IPS-NIHi11 (cell line): ENCODE data around the gene TCP11.

Experiments used
- DNase-seq: peaks from one replicate; pipeline ENCODE4 v3.0.0; 2012; ENCODE audit warnings: mixed read lengths, low spot score

TCP11 gene

DNA sequence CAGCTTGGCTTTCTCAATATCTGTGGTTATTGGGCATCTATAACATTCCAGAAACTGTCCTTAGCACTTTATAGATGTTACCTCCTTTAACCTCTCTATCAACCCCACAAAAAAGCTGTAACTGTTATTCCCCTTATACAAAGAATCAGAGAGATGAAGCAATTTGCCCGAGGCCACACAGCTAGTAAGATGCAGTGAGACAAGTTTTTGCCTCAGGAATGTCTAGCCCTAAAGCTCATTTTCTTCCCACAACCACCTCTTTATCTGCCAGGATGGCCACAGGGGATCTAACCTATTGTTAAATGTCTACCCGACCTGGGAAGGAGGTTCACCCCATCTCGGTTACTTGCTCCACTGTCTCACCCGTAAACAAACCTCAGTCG is 31.9 kb upstream of the TCP11 start:
- no peak for DNase-seq

DNA sequence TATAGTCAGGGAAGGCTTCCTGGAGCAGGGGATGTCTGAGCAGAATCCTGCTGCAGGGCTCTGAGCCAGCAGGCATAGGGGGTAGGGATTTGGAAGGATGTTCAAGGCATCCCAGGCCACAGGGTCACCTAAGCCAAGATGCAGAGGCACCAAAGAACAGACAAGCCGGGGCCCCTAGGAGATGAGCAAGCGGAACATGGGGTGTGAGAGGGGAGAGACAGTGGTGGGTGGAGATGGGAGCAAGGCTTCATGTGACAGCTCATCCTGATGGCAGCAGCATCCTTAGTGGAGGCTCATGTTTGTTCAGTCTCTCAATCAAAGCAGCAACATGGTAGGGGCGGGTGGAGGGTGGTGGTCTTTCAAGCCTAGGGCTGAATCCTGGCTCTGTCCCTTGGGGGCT is 29.8 kb upstream of the TCP11 start:
- DNase-seq = no peak

DNA sequence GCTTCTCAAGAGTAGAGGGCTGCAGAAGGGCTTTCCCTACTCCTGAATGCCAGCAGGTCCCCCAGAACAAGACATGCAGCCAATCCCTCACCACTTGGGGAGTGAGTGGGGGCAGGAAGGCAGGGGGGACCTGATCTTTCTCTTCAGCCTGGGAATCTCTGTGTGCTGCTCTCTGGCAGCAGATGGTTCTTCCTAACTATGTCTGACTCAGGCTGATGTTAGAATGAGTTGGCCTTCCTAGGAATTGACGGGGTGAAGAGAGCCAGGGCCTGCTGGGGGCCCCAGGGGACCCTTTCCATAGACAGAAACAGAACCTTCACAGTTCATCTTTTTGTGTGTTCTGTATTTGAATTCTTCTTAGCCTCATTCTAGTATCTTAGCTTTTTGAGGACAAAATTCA is 29.0 kb upstream of the TCP11 start:
- DNase-seq = no peak

DNA sequence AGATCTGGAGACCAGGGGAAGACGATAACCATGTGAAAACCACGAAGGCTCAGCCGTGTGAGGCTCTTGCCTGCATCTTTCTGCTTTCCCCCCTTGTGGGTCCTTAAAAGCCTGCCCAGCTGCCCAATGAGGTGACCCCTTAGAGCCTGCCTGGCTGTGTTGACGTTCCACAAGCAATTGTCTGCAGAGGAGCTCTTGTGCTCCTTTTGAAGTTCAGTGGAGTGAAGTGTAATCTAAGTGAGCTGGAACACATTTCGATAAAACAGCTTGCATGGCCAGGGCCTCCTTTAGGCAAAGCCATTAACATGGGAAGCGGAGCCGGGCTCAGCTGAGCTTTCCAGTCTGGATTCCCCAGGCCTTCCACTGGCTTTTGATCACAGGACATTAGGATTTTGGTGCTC is 27.3 kb upstream of the TCP11 start:
- DNase-seq = no peak

DNA sequence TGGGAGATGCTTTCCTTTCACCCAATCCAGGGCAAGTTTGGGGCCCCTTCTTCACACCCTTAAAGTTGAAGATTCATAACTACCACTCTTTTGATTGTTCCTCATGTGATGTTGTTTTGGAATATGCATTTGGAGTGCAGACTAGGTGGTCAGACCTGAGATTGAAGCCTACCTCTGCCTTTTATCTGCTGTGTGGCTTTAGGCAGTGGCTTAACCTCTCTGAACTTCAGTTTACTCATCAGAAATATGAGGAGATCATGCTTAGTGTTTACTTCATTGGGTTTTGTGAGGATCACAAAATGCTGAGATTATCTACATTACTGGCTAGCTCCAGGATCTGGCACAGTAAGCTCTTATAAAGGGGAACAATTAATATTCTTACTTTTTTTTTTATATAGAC is 26.4 kb upstream of the TCP11 start:
- DNase-seq = no peak

DNA sequence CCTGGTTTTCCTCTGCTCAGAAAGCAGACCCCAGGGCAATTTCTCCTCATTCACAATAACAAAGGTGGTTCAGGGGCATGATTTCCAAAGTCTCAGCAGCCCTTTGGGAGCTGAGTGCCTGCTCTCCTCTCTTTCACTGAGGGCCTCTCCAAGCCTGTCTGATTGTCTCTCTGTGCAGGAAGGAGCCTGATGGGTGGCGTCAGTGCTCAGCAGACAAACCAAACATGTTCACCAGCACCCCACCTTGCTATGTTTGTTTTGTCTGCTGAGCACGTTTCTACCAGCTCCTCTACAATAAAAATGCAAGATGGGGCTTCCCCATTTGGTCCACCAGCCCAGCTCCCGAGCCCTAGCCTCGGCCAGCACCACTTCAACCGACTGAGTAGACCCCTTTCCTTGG is 25.4 kb upstream of the TCP11 start:
- no peak for DNase-seq

DNA sequence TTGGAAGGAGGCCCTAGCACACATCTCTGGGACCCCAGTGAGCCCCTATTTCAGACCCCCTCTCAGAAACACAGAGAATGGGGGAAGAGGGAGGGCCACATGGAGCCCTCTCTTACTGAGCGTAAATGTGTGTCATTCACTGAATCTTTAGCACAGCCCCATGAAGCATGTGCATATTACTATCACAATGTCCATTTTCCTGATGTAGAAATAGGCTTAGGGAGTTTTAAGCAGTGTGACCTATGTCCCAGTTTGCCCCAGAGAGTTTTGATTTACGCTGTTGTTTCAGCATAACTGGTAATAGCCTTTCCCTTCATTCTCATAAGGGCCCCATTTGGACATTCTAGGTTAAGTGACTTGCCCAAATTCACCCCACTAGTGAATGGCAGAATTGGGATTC is 25.0 kb upstream of the TCP11 start:
- no peak for DNase-seq

DNA sequence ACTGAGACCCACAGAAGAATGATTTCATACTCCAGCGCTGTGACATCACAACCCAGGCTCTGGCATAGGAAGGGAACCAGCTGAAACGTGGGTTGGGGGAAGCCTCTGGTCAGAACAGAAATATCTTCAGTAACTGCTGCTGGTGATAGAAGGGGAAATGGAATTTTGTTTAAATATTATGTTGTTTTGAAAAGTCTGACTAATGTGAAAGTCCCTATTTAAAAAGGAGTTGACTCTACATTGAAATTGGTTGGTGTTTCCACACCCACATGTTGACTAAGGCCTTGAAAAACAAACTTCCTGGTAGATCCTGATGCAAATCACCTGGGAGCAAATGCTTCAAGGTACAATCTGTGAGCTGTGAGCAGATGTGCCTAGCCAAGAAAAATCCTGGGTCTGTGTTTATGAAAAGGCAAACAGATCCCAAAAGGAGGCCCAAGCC is 24.5 kb upstream of the TCP11 start:
- no peak for DNase-seq

DNA sequence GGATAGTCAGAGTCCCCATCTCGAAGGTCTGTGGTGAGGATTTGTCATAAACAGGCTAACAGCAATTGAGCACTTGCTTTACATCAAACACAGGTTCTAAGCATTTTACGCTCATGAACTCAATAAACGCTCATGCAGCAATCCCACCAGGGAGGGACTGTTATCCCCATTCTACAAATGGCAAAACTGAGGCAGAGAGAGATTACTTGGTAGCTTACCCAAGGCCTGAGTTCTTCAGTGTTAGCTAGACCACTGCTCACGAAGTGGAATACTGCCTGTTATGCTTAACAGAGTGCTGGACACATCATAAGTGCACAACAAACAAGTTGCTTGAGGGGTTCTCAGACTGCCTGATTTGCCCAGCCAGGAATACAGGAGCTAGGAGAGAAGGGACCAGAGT is 23.7 kb upstream of the TCP11 start:
- no peak for DNase-seq

DNA sequence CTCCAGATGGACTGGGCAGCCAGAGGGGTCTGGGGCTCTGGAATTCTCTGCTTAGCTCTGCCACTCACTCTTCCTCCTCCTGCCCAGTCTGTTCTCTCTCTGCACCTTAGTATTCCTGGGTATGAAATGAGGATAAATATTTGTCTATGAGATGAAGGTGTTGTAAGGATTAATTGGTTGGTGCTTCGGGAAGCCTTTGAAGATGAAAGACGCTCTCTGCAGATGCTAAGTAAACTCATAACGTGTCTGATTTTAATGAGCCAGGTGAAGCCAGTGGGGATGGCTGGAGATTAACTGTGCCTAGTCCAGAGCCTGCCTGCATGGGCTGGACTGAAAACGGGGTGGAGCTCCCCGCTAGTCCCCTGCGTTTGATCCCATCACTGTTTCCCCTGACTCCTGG is 23.1 kb upstream of the TCP11 start:
- DNase-seq = no peak

DNA sequence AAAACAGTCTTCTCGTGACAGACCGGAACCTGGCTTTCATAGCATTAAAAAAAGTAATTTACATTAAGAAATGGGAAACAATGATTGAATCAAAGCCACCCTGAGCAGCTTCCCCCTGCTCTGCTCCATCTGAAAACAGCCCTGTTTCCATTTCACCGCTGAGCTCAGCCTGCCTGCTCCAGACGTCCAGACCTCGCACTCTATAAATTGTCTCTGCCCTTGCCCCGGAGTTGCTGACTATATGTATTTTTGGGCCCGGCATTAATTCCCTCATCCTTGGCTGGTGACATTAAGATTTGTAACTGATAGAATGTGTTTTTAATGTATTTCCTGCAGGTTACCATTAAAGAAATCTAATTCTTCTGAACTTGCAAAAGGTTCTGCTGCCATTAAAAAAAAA is 22.7 kb upstream of the TCP11 start:
- DNase-seq = no peak

DNA sequence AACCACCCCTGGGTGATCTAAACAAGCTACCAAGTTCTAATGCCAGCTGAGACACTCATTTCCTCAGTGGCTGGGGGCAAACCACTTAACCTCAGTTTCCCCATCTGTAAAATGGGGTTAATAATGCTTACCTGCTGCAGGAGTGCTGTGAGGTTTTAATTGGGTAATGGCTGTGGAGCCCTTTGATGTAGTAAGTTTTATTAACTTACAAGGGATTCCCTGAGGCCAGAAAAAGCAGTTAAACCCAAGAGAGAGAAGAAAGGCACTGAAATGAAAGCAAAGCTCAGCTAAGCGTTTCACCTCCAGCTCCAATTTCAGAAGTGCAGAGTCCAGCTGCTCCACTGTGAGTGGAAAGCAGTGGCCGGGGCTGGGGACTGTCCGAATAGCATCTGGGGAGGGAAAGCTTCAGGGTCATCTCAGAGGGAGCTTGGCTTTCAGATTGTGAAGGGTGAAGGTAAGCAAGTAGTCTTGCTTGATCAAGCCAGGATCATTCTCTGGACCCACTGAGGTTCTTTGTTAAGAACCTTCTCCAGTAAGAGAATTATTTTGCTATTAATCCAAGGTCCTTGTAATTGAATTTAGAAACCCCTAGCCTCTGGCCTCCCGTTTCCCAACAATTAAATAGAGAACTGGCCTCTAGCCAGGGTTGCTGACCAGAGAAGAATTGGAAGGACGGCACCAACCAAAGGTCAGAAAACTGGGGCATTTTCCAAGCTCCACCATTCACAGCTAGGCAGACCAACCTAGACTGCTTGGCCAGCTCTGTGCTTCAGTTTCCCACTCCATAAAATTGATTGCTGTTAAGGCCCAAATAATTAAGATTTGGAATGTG is 20.9 kb upstream of the TCP11 start:
- DNase-seq = no peak

DNA sequence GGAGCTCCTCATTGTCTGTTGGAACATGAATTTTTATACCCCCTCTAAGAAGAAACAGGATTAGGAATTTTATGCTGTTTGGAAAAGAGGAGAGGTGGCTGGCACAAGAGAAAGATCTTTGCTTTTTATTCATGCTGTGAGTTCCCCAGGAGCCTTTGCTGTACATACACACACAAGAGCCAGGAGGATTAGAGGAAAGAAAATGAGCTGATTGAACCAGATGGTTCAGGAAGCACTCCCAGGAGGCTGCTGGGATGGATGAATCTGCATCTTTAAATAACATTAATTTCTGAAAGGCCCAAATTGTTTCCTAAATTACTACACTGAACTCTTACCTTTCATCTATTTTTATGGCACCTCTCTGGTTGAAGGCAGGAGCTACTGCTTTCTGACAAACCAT is 20.1 kb upstream of the TCP11 start:
- DNase-seq = no peak

DNA sequence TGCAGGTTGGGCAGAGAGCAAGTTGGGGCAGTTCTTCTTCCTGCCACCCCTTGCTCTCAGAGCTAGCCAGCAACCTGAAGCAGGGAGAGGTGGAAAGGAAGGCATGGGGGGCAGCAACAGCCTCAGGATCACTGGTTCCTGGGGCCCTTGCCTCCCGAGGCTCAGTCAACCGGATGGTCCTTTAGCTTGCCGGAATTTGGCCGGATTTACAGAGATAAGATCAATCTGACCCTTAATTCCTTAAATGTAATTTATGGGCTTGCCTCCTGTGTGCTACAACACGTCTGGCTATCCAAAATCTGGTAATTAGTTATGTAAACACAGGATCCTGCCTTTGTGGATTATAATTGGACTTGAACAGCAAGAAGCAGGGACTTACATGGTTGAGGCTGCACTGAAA is 19.5 kb upstream of the TCP11 start:
- DNase-seq = no peak

DNA sequence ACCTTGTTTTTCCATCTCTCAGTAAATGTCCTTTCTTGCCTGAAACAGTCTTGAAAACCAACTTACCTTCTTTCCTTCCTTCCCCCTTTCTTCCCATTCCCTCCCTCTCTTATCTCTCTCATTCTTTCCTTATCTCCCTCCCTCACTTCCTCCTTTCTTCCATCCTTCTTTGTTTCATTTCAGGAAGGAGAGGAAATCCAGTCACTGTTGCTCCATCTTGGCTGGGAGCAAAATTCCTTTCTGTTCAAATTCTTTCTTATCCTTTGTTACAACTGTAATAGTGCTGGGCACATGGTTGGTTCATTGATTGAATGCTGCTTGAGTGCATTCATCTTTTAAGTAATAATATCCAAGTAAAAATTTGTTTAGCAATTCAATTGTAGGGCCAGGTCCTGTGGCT is 17.4 kb upstream of the TCP11 start:
- no peak for DNase-seq

DNA sequence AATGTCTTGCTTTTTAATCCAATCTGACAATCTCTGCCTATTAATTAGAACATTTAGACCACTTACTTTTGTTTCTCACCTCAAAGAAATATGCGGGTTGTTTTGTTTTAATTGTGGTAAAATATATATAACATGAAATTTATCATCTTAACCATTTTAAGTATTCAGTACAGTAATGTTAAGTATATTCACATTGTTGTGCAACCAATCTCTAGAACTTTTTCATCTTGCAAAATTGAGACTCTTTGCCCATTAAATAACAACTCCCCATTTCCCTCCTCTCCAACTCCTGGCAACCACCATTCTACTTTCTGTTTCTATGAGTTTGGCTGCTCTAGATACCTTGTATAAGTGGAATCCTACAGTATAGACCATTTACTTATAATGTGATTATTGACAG is 13.8 kb upstream of the TCP11 start:
- DNase-seq = no peak

DNA sequence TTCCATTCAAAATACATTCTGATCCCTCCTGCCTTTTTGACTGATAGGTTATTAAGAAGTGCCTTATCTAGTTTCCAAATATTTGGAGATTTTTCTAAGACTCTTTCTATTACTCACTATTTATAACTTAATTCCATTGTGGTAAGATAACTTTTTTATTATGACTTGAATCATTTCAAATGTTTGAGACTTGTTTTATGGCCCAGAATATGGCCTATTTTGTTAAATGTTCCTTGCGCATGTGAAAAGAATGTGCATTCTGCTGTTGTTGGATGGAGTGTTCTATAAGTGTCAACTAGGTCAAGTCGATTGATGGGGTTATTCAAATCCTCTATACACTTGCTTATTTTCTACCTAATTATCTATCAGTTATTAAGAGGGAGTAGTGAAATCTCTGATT is 13.1 kb upstream of the TCP11 start:
- DNase-seq = no peak

DNA sequence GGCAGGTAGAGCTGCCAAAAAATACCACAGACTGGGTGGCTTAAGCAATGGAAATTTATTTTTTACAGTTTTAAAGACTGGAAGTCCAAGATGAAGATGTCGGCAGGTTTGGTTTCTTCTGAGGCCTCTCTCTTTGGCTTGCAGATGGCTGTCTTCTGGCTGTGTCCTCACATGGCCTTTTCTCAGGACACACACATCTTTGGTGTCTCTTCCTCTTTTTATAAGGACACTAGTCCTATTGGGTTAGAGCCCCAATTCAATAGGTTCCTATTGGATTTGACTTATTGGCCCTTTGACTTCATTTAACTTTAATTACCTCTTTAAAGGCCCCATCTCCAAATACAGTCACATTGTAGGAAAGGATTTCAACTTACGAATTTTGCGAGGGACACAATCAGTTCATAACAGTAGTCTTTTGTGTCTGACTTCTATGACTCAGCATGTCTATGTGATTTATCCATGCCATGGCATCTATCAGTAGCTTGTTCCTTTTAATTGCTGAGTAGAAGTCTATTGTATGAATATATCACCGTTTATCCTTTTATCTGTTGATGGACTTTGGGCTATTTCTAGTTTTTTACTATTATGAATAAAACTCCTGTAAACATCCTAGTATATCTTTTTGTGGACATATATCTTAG is 11.0 kb upstream of the TCP11 start:
- no peak for DNase-seq

DNA sequence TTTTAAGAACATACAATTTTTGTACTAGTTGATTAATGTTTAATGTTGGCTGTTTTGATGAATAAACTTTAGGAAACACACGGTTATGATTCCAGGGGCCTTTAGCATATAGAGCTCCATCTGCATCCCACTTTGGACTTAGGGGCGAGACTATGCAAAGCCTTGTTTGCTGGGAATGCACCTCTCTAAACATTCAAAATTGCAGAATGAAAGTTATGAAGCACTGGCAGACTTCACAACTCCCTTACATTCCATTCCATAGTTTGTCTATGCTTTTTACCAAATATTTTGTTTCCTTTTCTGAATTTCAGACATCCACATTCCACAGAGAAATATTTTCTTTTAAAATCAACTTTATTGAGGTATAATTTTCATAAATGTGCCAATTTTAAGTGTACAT is 10.3 kb upstream of the TCP11 start:
- no peak for DNase-seq

DNA sequence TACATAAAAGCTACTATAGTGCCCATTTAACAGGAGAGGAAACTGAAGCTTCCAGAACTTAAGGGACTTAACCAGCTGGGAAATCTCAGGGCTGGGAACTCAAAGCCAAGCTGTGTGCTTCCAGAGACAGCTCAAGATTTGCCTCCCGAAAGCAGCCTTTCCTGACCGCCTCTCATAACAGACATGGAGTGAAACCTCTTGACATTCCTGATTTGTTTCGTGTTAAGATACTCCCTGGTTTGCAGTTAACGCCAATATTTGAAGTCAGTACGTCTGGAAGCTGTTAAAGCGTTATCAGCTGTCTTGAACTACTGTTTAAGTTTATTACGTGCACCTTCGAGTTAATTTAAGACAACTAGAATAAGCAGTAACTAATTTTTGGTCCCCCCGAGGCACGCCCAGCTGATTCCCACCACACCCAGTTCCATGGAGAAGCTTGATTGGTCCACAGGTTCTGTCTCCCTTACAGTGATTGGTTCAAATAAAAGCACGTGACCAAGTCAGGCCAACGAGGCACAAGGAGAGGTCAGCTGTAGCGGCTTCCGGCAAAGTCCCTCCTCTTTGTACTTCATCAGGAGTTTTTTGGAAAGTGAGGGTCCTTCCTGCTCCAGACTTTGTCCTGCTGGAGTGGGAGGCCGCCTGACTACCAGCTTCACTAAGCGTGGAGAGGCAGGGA is 8.9 kb upstream of the TCP11 start:
- no peak for DNase-seq

DNA sequence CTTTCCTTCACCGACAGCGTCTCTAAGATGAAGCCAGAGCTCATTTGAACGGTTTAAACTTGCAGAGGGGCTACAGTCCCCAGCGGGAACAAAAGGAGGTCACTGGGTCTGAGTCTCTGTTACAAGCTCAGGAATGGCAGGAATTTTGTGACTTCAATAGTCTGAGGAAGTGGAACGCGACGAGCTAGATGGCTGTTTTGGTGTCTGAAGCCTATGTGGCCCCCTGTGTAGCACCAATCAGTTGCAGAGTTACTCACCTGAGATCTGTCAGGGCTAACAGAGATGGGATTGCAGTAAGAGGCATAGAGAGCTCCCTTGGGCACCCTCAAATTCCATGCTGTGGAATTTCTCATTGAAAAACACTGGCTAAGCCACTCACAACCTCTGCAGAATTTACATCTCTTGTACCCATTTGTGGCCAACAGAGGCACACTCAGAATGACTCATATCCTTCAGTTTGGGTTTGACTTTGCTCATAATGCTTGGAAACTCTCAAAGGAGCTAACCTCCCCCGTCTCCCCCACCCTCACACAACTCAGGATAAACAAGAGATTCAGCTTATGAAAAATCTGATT is 7.1 kb upstream of the TCP11 start:
- DNase-seq = peak; percentile 63

DNA sequence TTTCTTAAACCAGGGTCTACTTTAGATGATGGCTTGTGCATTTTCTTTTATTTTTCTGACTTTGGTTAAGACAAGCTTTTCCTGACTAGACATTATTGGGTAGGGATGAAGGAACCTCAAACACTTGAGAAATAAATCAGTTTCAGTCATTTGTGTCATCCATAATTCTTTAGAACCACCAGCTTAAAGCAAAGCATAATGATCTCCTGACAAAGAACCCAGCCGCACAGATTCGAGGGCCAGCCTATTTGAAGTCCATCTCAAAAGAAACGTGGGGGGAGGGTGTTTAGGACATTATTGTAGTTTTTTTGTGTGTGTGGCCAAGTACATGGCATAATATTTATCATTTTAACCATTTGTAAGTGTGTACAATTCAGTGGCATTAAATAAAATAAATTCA is 6.3 kb upstream of the TCP11 start:
- DNase-seq = no peak

DNA sequence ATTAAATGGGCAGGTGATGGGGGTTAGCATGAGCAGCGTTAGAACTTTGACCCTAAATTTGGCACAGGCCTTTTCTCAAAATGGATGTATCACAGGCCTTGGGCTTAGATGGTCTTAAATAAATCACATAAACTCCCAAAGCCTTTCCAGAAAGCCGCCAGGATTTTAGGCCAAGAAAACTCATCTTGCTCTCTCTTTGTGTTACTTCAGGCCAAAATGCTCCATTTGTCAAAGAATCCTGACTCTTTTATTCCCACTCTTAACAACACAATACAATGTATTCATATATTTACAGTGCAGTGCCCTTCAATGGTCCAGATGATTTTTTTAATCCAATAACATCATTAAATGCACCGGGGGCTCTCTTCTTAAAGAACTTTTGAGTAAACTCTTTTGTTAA is 5.9 kb upstream of the TCP11 start:
- no peak for DNase-seq
